Thymus (tissue), 14 donors: Measurements from ENCODE around the gene SPOCK1. TPM values are rescaled to one million over a fixed set of nuclear protein-coding genes. Genes with fewer than 3 reads are reported as not detected.
"Not testable (repeated sequence)": the region's sequence is repeated elsewhere in the genome, so short reads cannot be mapped to it uniquely, and the experiment has no call there.

Source experiments
- DNase-seq, 9 donors: peaks; one replicate each; pipeline ENCODE4 v3.0.0-alpha.2; 2013; ENCODE audit warnings: low spot score in 9 of 9, low read depth in 6 of 9, missing footprints in 1 of 9
- H3K27ac ChIP-seq, 2 donors: one replicate each; pipeline ENCODE4 v1.5.1; 2013; ENCODE audit warnings: control low read depth in 1 of 2, low read depth in 1 of 2, low read length in 1 of 2, mild to moderate bottlenecking in 1 of 2, moderate library complexity in 1 of 2
- H3K27me3 ChIP-seq, 2 donors: one replicate each; pipeline ENCODE4 v1.5.1; 2013; ENCODE audit warnings: low read length in 1 of 2; ENCODE audit not compliant: control insufficient read depth in 2 of 2, insufficient read depth in 1 of 2
- H3K36me3 ChIP-seq, 2 donors: one replicate each; pipeline ENCODE4 v1.5.1; 2013; ENCODE audit warnings: low read length in 1 of 2, mild to moderate bottlenecking in 1 of 2, moderate library complexity in 1 of 2; ENCODE audit not compliant: control insufficient read depth in 2 of 2, insufficient read depth in 2 of 2
- H3K4me1 ChIP-seq, 2 donors: one replicate each; pipeline ENCODE4 v1.5.1; 2013; ENCODE audit warnings: low read length in 2 of 2; ENCODE audit not compliant: control insufficient read depth in 2 of 2, insufficient read depth in 2 of 2
- H3K4me3 ChIP-seq, 2 donors: one replicate each; pipeline ENCODE4 v1.5.1; 2013; ENCODE audit warnings: low read length in 2 of 2, control low read depth in 1 of 2, mild to moderate bottlenecking in 1 of 2
- H3K9me3 ChIP-seq, 2 donors: one replicate each; pipeline ENCODE4 v1.5.1; 2013; ENCODE audit warnings: low read length in 1 of 2, mild to moderate bottlenecking in 1 of 2; ENCODE audit not compliant: control insufficient read depth in 2 of 2, insufficient read depth in 1 of 2
- WGBS: extraction: QIAGEN DNeasy Blood & Tissue Kit; methylation state at CpG from one replicate; pipeline ENCODE4 v1.1.7; 2013; 5-methylcytosine and 5-hydroxymethylcytosine counted together
- long read RNA-seq, 10 donors: transcript quantifications; one replicate each; lab custom pipeline, GENCODE V29; 2026
- polyA plus RNA-seq: library from polyadenylated mRNA; stranded (reverse); fragments of 200-250 nt; gene quantifications from one replicate; pipeline ENCODE4 v1.2.3, GENCODE V29; 2013
- total RNA-seq: library from RNA; stranded (reverse); fragments of 120-200 nt; gene quantifications from one replicate; pipeline ENCODE4 v1.2.4, GENCODE V29; 2013
- donor health status: healthy.

The SPOCK1 gene
- total RNA-seq (3.7 TPM), polyA plus RNA-seq (8.6 TPM)
- long read RNA-seq, donor 1: 0 reads
- long read RNA-seq, donor 2: 0 reads
- long read RNA-seq, donor 3, full-length matches to known transcripts: 1 of 1 reads
- long read RNA-seq, donor 3, partial matches to known transcripts: 0 of 1 reads
- long read RNA-seq, donor 3, other reads (novel, unspliced or antisense): 0 of 1 reads
- long read RNA-seq, donor 4, full-length matches to known transcripts: 3 of 3 reads
- long read RNA-seq, donor 4, partial matches to known transcripts: 0 of 3 reads
- long read RNA-seq, donor 4, other reads (novel, unspliced or antisense): 0 of 3 reads
- long read RNA-seq, donor 5, full-length matches to known transcripts: 2 of 2 reads
- long read RNA-seq, donor 5, partial matches to known transcripts: 0 of 2 reads
- long read RNA-seq, donor 5, other reads (novel, unspliced or antisense): 0 of 2 reads
- long read RNA-seq, donor 6, full-length matches to known transcripts: 2 of 2 reads
- long read RNA-seq, donor 6, partial matches to known transcripts: 0 of 2 reads
- long read RNA-seq, donor 6, other reads (novel, unspliced or antisense): 0 of 2 reads
- long read RNA-seq, donor 7, full-length matches to known transcripts: 2 of 2 reads
- long read RNA-seq, donor 7, partial matches to known transcripts: 0 of 2 reads
- long read RNA-seq, donor 7, other reads (novel, unspliced or antisense): 0 of 2 reads
- long read RNA-seq, donor 8, full-length matches to known transcripts: 1 of 1 reads
- long read RNA-seq, donor 8, partial matches to known transcripts: 0 of 1 reads
- long read RNA-seq, donor 8, other reads (novel, unspliced or antisense): 0 of 1 reads
- long read RNA-seq, donor 9, full-length matches to known transcripts: 1 of 1 reads
- long read RNA-seq, donor 9, partial matches to known transcripts: 0 of 1 reads
- long read RNA-seq, donor 9, other reads (novel, unspliced or antisense): 0 of 1 reads
- long read RNA-seq, donor 10, full-length matches to known transcripts: 3 of 3 reads
- long read RNA-seq, donor 10, partial matches to known transcripts: 0 of 3 reads
- long read RNA-seq, donor 10, other reads (novel, unspliced or antisense): 0 of 3 reads

DNA sequence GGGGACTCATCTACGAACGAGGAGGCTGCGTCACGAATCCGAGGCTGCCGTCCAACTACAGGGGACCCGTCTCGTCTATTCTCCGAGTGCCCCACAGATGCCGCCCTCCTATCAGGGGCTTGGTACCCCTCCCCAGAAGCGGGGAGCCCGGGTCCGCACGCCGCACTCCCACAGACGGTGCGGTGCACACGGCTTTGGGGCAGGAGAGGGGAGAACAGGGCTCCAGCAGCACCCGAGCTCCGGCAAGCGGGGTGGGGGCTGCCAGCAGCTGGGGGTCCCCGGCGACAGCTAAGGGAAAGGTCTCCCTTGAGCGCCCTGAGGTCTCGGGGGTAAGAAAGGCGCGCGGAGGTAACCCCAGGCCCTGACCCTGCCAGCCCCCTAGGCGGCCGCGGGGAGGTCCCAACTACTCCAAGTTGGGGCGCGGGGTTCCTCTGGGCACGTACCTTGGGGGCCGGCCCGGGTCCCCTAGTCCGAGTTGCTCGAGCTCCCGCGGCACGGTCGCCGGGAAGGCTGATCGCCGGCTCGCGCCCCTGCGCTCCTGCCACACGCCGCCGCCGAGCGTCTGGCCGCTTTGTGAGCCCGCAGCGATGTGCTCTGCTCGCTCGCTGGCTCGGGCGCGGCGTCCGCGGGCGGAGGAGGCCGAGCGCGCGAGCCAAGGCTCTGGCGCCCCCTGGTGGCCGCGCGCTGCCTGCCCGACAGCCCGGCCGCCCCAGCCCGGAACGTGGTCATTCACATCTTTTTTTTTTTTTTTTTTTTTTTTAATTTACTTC lies at the start of gene SPOCK1:
Gene SPOCK1 (minus strand): TSS at position 591 of the 770 bp plus-strand sequence.
- 2% methylated on average over 77 of the region's 78 CpGs for WGBS
- Histone ChIP-seq H3K27me3 (peaks cover 26 to 31% of the 10 kb centered on the region in 2 donors), H3K4me3 (peak within 1 kb of the TSS; percentile 20 to 24), H3K36me3 (no peaks in the 10 kb centered on the region), H3K4me1 (no peaks in the 10 kb centered on the region), H3K9me3 (no peaks in the 10 kb centered on the region), H3K27ac (no peak within 1 kb of the TSS)
- DNase-seq: peak in 8 of 9 donors; percentile 9 to 65 (median 37)

DNA sequence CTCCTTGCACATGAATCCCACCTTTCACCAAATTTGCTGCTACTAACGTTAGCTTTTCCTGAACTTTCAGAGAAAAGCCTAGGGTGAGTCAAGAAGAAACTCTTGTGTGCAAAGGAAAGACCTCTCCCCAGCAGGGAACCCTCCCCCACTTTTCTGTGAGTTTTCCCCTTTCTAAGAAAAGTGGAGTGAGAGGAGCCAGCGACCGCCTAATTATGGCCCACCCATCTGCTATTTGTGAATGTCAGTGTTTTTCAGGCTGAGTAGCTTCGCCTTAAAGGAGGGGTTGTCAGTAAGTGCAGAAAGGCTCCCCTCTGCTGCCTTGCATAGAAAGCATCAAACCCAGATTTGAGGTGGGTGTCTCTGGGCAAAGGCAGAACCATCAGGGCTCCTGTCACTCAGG lies 46.8 kb upstream of the SPOCK1 start:
- Histone ChIP-seq H3K9me3 (no peaks in the 10 kb centered on the region), H3K4me1 (no peaks in the 10 kb centered on the region), H3K4me3 (no peak overlapping the region), H3K27ac (no peak overlapping the region), H3K36me3 (no peaks in the 10 kb centered on the region), H3K27me3 (no peaks in the 10 kb centered on the region)
- 98% methylated on average over 4 of the region's 4 CpGs for WGBS
- no peak for DNase-seq

DNA sequence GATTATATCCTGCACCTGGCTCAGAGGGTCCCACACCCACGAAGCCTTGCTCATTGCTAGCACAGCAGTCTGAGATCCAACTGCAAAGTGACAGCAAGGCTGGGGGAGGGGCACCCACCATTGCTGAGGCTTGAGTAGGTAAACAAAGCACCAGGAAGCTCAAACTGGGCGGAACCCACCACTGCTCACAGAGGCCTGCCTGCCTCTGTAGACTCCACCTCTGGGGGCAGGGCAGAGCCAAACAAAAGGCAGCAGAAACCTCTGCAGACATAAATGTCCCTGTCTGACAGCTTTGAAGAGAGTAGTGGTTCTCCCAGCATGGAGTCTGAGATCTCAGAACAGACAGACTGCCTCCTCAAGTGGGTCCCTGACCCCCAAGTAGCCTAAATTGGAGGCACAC lies 36.3 kb upstream of the SPOCK1 start:
- not testable (repeated sequence) for H3K9me3 ChIP-seq, H3K4me1 ChIP-seq, DNase-seq, H3K27ac ChIP-seq, H3K4me3 ChIP-seq, H3K27me3 ChIP-seq, H3K36me3 ChIP-seq
- 84% methylated on average over 2 of the region's 2 CpGs for WGBS

DNA sequence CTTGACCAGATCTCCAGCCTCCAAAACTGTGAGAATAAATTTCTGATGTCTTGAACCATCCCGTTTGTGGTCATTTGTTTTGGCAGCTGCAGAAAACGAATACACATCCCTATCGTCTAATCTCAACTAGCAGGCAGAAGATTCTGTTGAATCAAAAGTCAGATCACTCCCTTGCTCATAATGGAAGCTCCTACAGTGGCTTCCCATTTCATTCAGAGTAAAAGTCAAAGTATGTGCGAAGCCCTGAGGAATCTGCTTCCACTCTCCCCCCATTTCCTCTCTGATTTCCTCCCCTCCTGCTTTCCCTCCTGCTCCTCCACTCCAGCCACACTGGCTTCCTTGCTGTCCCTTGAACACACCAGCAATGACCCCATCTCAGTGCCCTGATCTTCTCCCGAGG lies 34.8 kb upstream of the SPOCK1 start:
- no peaks in the 10 kb centered on the region for H3K27me3 ChIP-seq
- no peaks in the 10 kb centered on the region for H3K4me1 ChIP-seq
- no peaks in the 10 kb centered on the region for H3K9me3 ChIP-seq
- 84% methylated on average over 5 of the region's 5 CpGs for WGBS
- H3K36me3 ChIP-seq: no peaks in the 10 kb centered on the region
- no peak overlapping the region for H3K27ac ChIP-seq
- no peak overlapping the region for H3K4me3 ChIP-seq
- no peak for DNase-seq

DNA sequence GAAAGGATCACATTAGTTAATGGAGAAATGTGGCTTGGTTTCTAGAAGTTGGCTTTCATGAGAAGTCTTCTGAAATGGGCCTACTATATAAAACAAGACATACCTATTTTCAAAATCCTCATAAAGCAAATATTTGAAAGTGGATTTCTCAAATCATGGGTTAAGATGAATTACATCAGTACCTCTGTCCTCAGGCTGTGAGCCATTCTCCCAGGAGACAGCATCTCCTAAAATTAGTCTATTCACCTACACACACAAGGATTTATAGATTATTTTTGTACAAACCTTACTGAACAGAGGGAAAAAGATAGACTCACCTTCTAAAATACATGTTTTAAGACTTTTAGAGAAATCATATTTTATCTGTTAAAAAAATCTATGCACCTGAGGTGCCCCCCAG lies 32.1 kb upstream of the SPOCK1 start:
- no peaks in the 10 kb centered on the region for H3K4me1 ChIP-seq

DNA sequence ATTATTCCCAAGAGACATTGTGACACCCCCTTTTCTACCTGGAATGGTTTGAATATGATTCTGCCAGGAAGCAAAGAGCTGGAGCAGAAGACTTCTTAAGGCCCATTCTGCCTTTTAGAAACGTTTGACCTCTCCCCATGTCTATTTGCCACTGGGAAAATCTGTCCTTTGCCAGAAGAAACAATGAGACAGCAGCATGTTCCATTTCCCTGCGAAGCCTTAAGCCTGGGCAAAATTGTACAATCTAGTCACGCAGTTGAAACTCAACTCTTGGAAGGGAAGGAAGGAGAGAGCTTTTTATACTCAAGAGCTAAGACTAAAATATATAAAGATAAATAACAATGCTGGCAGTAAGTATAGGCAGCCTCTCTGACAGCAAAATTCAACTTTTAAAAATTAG lies 22.1 kb upstream of the SPOCK1 start:
- Histone ChIP-seq H3K36me3 (no peaks in the 10 kb centered on the region), H3K27me3 (no peaks in the 10 kb centered on the region), H3K4me1 (no peaks in the 10 kb centered on the region), H3K27ac (no peak overlapping the region), H3K9me3 (no peaks in the 10 kb centered on the region), H3K4me3 (no peak overlapping the region)
- WGBS: 74% methylated on average over 3 of the region's 3 CpGs
- DNase-seq: no peak

More for the DNA sequence above, 32.1 kb upstream of the SPOCK1 start:
- Histone ChIP-seq H3K9me3 (no peaks in the 10 kb centered on the region), H3K4me3 (no peak overlapping the region), H3K27ac (no peak overlapping the region), H3K27me3 (no peaks in the 10 kb centered on the region), H3K36me3 (no peaks in the 10 kb centered on the region)
- no peak for DNase-seq

DNA sequence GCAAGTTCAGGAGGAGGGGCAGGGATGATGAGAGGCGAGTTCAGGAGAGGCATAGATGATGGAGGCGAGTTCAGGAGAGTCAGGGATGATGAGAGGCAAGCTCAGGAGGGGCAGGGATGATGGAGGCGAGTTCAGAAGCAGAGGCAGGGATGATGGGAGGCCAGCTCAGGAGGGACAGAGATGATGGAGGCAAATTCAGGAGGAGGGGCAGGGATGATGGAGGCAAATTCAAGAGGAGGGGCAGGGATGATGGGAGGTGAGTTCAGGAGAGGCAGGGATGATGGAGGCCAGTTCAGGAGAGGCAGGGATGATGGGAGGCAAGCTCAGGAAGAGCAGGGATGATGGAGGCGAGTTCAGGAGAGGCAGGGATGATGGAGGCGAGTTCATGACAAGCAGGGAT lies 17.8 kb upstream of the SPOCK1 start:
- Histone ChIP-seq H3K9me3 (no peaks in the 10 kb centered on the region), H3K4me1 (no peaks in the 10 kb centered on the region), H3K27me3 (no peaks in the 10 kb centered on the region), H3K27ac (no peak overlapping the region), H3K4me3 (no peak overlapping the region), H3K36me3 (no peaks in the 10 kb centered on the region)
- DNase-seq: no peak
- 81% methylated on average over 5 of the region's 5 CpGs for WGBS

DNA sequence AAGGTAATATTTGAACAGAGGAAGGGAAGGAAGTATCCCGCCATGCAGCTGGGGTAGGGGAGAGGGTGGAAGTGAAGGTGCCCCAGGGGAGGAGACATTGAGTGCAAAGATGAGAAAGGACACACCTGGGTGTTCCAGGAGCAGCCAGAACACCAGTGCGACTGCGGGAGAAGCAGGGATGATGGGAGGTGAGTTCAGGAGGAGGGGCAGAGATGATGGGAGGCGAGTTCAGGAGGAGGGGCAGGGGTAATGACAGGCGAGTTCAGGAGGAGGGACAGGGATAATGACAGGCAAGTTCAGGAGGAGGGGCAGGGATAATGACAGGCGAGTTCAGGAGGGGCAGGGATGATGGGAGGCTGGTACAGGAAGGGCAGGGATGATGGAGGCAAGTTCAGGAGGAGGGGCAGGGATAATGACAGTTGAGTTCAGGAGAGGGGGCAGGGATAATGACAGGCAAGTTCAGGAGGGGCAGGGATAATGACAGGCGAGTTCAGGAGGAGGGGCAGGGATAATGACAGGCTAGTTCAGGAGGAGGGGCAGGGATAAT lies 17.2 kb upstream of the SPOCK1 start:
- Histone ChIP-seq H3K9me3 (no peaks in the 10 kb centered on the region), H3K27me3 (no peaks in the 10 kb centered on the region), H3K27ac (no peak overlapping the region), H3K36me3 (no peaks in the 10 kb centered on the region), H3K4me3 (no peak overlapping the region), H3K4me1 (no peaks in the 10 kb centered on the region)
- no peak for DNase-seq
- whole genome bisulfite sequencing: 44% methylated on average over 7 of the region's 7 CpGs
